Tibial artery (tissue), 4 donors: ENCODE results near the gene RBM33.

Experiments
- DNase-seq, 2 donors: peaks; one replicate each; pipeline ENCODE4 v3.0.0-alpha.2; 2019
- H3K27ac ChIP-seq, 2 donors: fragments of 200-600 bp; sonication (generic) in 1 of 2; 1 replicate in 1 of 2; 2 replicates in 1 of 2; pipeline ENCODE4 v1.5.1; 2018 to 2019; ENCODE audit warnings: mild to moderate bottlenecking in 1 of 2
- H3K27me3 ChIP-seq, 2 donors: fragments of 200-600 bp; sonication (generic) in 1 of 2; one replicate each; pipeline versions ENCODE4 v1.5.1 to v1.6.0; 2016 to 2019
- H3K36me3 ChIP-seq, 3 donors: fragments of 200-600 bp; sonication (generic) in 2 of 3; one replicate each; pipeline ENCODE4 v1.5.1; 2016 to 2019; ENCODE audit warnings: mild to moderate bottlenecking in 2 of 3
- H3K4me1 ChIP-seq, 4 donors: fragments of 200-600 bp; sonication (generic) in 2 of 4; 1 replicate in 3 of 4; 2 replicates in 1 of 4; pipeline ENCODE4 v1.5.1; 2016 to 2019
- H3K4me3 ChIP-seq, 2 donors: fragments of 200-600 bp; sonication (generic) in 1 of 2; 1 replicate in 1 of 2; 2 replicates in 1 of 2; pipeline ENCODE4 v1.5.1; 2018 to 2019; ENCODE audit warnings: mild to moderate bottlenecking in 2 of 2
- H3K9me3 ChIP-seq, 3 donors: fragments of 200-600 bp; sonication (generic) in 1 of 3; one replicate each; pipeline ENCODE4 v1.5.1; 2016 to 2019
- CTCF ChIP-seq, 2 experiments: fragments of 200-600 bp in 1 of 2; fragments of 450-650 bp in 1 of 2; IDR thresholded peaks; one replicate each; pipeline ENCODE4 v1.5.1; 2017 to 2019; ENCODE audit warnings: antibody characterized with exemption in 2 of 2, mild to moderate bottlenecking in 1 of 2, moderate library complexity in 1 of 2
- intact Hi-C: fragments of 100-400 bp; cut with DNase I; formaldehyde crosslinking; loops from one replicate; pipeline ENCODE4 v1.15.0; 2023; ENCODE audit warnings: low total_unique reads

RBM33 gene

GRCh38 chr7:155715111-155715805, 70.8 kb downstream of the RBM33 start:
- H3K36me3 ChIP-seq = peaks cover 18 to 65% (median 43%) of the 10 kb centered on the region in 3 donors
- H3K27ac ChIP-seq = no peak overlapping the region
- H3K4me3 ChIP-seq = no peak overlapping the region
- TF ChIP-seq CTCF (IDR thresholded peaks at IDR 0.05) = no peak
- intact Hi-C loops = no loop called here
- no peak for DNase-seq
- H3K27me3 ChIP-seq = no peaks in the 10 kb centered on the region
- no peaks in the 10 kb centered on the region for H3K4me1 ChIP-seq
- H3K9me3 ChIP-seq = no peaks in the 10 kb centered on the region

- H3K4me1 ChIP-seq = no peaks in the 10 kb centered on the region
- no peak overlapping the region for H3K27ac ChIP-seq
- intact Hi-C loops = no loop called here
- DNase-seq = no peak
- no peaks in the 10 kb centered on the region for H3K27me3 ChIP-seq
- no peak for TF ChIP-seq CTCF (IDR thresholded peaks at IDR 0.05)
- no peak overlapping the region for H3K4me3 ChIP-seq
- peaks cover 6 to 56% (median 25%) of the 10 kb centered on the region in 3 donors for H3K36me3 ChIP-seq
- no peaks in the 10 kb centered on the region for H3K9me3 ChIP-seq
These were observed 72.7 kb downstream of the RBM33 start for GRCh38 chr7:155717010-155717744.

GRCh38 chr7:155721056-155721455, 76.6 kb downstream of the RBM33 start:
- intact Hi-C loops = no loop called here
- H3K27me3 ChIP-seq = no peaks in the 10 kb centered on the region
- peaks cover 3 to 23% (median 18%) of the 10 kb centered on the region in 3 donors for H3K36me3 ChIP-seq
- DNase-seq = no peak
- H3K4me1 ChIP-seq = peaks cover 0 to 5% (median 0%) of the 10 kb centered on the region in 4 donors
- H3K4me3 ChIP-seq = no peak overlapping the region
- H3K27ac ChIP-seq = no peak overlapping the region
- no peak for TF ChIP-seq CTCF (IDR thresholded peaks at IDR 0.05)
- H3K9me3 ChIP-seq = no peaks in the 10 kb centered on the region

- no peak overlapping the region for H3K4me3 ChIP-seq
- TF ChIP-seq CTCF (IDR thresholded peaks at IDR 0.05) = no peak
- H3K27ac ChIP-seq = no peak overlapping the region
- H3K27me3 ChIP-seq = no peaks in the 10 kb centered on the region
- peaks cover 3 to 26% (median 16%) of the 10 kb centered on the region in 3 donors for H3K36me3 ChIP-seq
- intact Hi-C loops = no loop called here
- H3K9me3 ChIP-seq = no peaks in the 10 kb centered on the region
- no peak for DNase-seq
- peaks cover 0 to 5% (median 0%) of the 10 kb centered on the region in 4 donors for H3K4me1 ChIP-seq
These were observed 77.7 kb downstream of the RBM33 start for GRCh38 chr7:155722118-155722517.

- H3K4me1 ChIP-seq = peaks cover 0 to 5% (median 0%) of the 10 kb centered on the region in 4 donors
- no peaks in the 10 kb centered on the region for H3K27me3 ChIP-seq
- H3K27ac ChIP-seq = no peak overlapping the region
- H3K36me3 ChIP-seq = peaks cover 3 to 34% (median 16%) of the 10 kb centered on the region in 3 donors
- H3K9me3 ChIP-seq = no peaks in the 10 kb centered on the region
- DNase-seq = no peak
- H3K4me3 ChIP-seq = no peak overlapping the region
- no peak for TF ChIP-seq CTCF (IDR thresholded peaks at IDR 0.05)
- intact Hi-C loops = no loop called here
These were observed 78.5 kb downstream of the RBM33 start for GRCh38 chr7:155722936-155723335.
